ENCODE measurements around the gene CNKSR1. TPM values are rescaled to one million over a fixed set of nuclear protein-coding genes. Genes with fewer than 3 reads are reported as not detected.

The CNKSR1 gene
- polyA plus RNA-seq, 3 donors, result 1.4 TPM; not detected in 2

DNA sequence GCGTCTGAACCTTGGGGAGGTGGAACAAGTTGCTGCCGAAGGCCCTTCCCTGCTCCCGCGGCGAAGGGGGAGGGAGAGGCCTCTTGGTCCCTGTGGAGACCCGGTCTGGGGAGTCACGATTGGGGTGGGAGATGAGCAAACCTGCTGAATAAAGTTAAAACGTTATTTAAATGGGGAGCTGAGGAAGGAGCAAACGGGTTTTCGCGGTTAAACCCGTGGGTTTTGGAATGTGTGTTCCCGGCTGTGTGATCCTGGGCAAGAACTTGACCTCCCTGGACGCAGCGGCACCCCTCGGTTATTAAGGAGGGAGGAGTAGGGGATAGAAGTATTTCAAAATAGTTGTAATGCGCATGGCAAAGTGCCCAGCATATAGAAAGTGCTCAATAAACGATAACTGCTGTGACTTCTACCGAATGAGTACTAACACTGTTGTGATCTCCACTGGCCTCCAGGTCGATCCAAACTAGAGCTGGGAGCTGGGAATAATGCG is 15.0 kb upstream of the CNKSR1 start:
- Histone ChIP-seq H3K4me2 (replicated peaks; ENCODE audit: extremely low read depth, low read length, poor library complexity, severe bottlenecking) (peak overlapping the region; percentile 88), H2AFZ (ENCODE audit: insufficient read depth, low read depth, low read length, poor library complexity, severe bottlenecking) (peak overlapping the region; percentile 85), H3K4me1 (ENCODE audit: control insufficient read depth in 1 of 2, insufficient read depth in 2 of 2, low read length in 2 of 2) (peaks cover 22 to 31% of the 10 kb centered on the region in 2 donors), H4K20me1 (ENCODE audit: insufficient read depth, low read length) (no peaks in the 10 kb centered on the region), H3K4me3 (replicated peaks in 1 of 3; ENCODE audit: low read depth in 2 of 3, low read length in 3 of 3) (peak overlapping the region; percentile 26 to 75 (median 34)), H3K79me2 (ENCODE audit: insufficient read depth, low read length) (no peaks in the 10 kb centered on the region), H3K27ac (ENCODE audit: low read depth in 1 of 2, low read length in 2 of 2) (no peak overlapping the region), H3K36me3 (replicated peaks in 1 of 2; ENCODE audit: control insufficient read depth in 1 of 2, insufficient read depth in 2 of 2, low read length in 2 of 2) (no peaks in the 10 kb centered on the region), H3K9ac (ENCODE audit: insufficient read depth, low read length, poor library complexity, severe bottlenecking) (peak overlapping the region; percentile 40), H3K9me3 (replicated peaks in 1 of 2; ENCODE audit: control insufficient read depth in 1 of 2, insufficient read depth in 1 of 2, low read length in 2 of 2) (no peaks in the 10 kb centered on the region), H3K27me3 (ENCODE audit: control insufficient read depth in 2 of 2, insufficient read depth in 2 of 2, low read length in 2 of 2) (peaks cover 13 to 52% of the 10 kb centered on the region in 2 donors)
- no peak for DNase-seq
- 22% methylated on average over 17 of the region's 21 CpGs for WGBS (ENCODE audit: insufficient coverage)
- H3K4me3 Mint-ChIP-seq, result peak overlapping the region; percentile 74 to 92
- peaks cover 19% of the 10 kb centered on the region for H3K4me1 Mint-ChIP-seq
- H3K36me3 Mint-ChIP-seq, result peaks cover 0 to 2% of the 10 kb centered on the region in 2 donors
- TF ChIP-seq CTCF (IDR thresholded peaks at IDR 0.05), result no peak
- peaks cover 0 to 8% (median 0%) of the 10 kb centered on the region in 7 donors for H3K9me3 Mint-ChIP-seq
- H3K27ac Mint-ChIP-seq, result peak overlapping the region in 1 of 7 donors; percentile 35
- intact Hi-C loops (cut with micrococcal nuclease), result loop anchor here in 1 of 2 donors (5.0 kb wide), 2 partner anchors 40 to 55 kb away; no protein-coding TSS in a partner anchor
- H3K27me3 Mint-ChIP-seq (ENCODE audit: low read depth in 3 of 3), result peaks cover 59 to 66% (median 63%) of the 10 kb centered on the region in 3 donors

DNA sequence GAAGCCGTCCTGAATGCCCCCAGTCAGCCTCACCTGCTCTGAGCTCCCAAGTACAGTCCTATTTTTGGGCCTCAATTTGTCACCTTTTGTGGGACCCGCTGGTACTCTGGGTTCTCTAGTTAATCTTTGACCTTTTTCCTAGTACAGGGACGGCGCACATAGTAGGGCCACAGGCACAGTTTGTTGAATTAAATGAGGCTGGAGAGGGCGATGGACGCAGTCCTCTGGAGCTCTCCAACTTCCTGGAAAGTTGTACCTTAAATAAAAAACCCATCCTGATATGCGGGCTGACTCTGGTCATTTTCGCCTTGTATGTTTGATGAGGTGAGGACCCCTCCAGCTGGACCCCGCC is 13.6 kb upstream of the CNKSR1 start:
- Histone ChIP-seq H3K27me3 (ENCODE audit: control insufficient read depth in 2 of 2, insufficient read depth in 2 of 2, low read length in 2 of 2) (peaks cover 13 to 50% of the 10 kb centered on the region in 2 donors), H3K9me3 (replicated peaks in 1 of 2; ENCODE audit: control insufficient read depth in 1 of 2, insufficient read depth in 1 of 2, low read length in 2 of 2) (no peaks in the 10 kb centered on the region), H3K4me2 (replicated peaks; ENCODE audit: extremely low read depth, low read length, poor library complexity, severe bottlenecking) (peak overlapping the region; percentile 73), H3K4me3 (replicated peaks in 1 of 3; ENCODE audit: low read depth in 2 of 3, low read length in 3 of 3) (peak overlapping the region in 2 of 3 experiments; percentile 19 to 68), H3K9ac (ENCODE audit: insufficient read depth, low read length, poor library complexity, severe bottlenecking) (peak overlapping the region; percentile 53), H4K20me1 (ENCODE audit: insufficient read depth, low read length) (no peaks in the 10 kb centered on the region), H3K4me1 (ENCODE audit: control insufficient read depth in 1 of 2, insufficient read depth in 2 of 2, low read length in 2 of 2) (peaks cover 22 to 31% of the 10 kb centered on the region in 2 donors), H3K36me3 (replicated peaks in 1 of 2; ENCODE audit: control insufficient read depth in 1 of 2, insufficient read depth in 2 of 2, low read length in 2 of 2) (no peaks in the 10 kb centered on the region), H3K27ac (ENCODE audit: low read depth in 1 of 2, low read length in 2 of 2) (no peak overlapping the region), H3K79me2 (ENCODE audit: insufficient read depth, low read length) (no peaks in the 10 kb centered on the region), H2AFZ (ENCODE audit: insufficient read depth, low read depth, low read length, poor library complexity, severe bottlenecking) (peak overlapping the region; percentile 80)
- peak overlapping the region; percentile 50 to 82 for H3K4me3 Mint-ChIP-seq
- peaks cover 46 to 58% (median 57%) of the 10 kb centered on the region in 3 donors for H3K27me3 Mint-ChIP-seq (ENCODE audit: low read depth in 3 of 3)
- no peak overlapping the region for H3K27ac Mint-ChIP-seq
- peaks cover 0 to 9% (median 0%) of the 10 kb centered on the region in 7 donors for H3K9me3 Mint-ChIP-seq
- H3K36me3 Mint-ChIP-seq, result peaks cover 0 to 2% of the 10 kb centered on the region in 2 donors
- DNase-seq, result no peak
- intact Hi-C loops (cut with micrococcal nuclease), result loop anchor here (1.0 to 5.0 kb wide), 3 partner anchors 41 to 58 kb away; no protein-coding TSS in a partner anchor
- WGBS (ENCODE audit: insufficient coverage), result 84% methylated on average over 4 of the region's 9 CpGs
- TF ChIP-seq CTCF (IDR thresholded peaks at IDR 0.05), result no peak
- peaks cover 19% of the 10 kb centered on the region for H3K4me1 Mint-ChIP-seq

Measured in CD14-positive monocyte (primary cell).